BLaER1 (cell line): ENCODE data around the gene OSCP1.

Experiments
- H3K27ac ChIP-seq: shearing (Covaris generic); formaldehyde crosslinking; 2 replicates; pipeline ENCODE4 v1.8.1; 2022
- H3K27me3 ChIP-seq: shearing (Covaris generic); formaldehyde crosslinking; 2 replicates; pipeline ENCODE4 v1.8.1; 2022
- H3K36me3 ChIP-seq: shearing (Covaris generic); formaldehyde crosslinking; 2 replicates; pipeline ENCODE4 v1.8.1; 2022
- H3K4me1 ChIP-seq: shearing (Covaris generic); formaldehyde crosslinking; 2 replicates; pipeline ENCODE4 v1.8.1; 2022
- H3K4me2 ChIP-seq: shearing (Covaris generic); formaldehyde crosslinking; 2 replicates; pipeline ENCODE4 v1.8.1; 2022
- H3K4me3 ChIP-seq: shearing (Covaris generic); formaldehyde crosslinking; 2 replicates; pipeline ENCODE4 v1.8.1; 2022
- H3K9ac ChIP-seq: shearing (Covaris generic); formaldehyde crosslinking; 2 replicates; pipeline ENCODE4 v1.8.1; 2022
- H3K9me3 ChIP-seq: shearing (Covaris generic); formaldehyde crosslinking; 2 replicates; pipeline ENCODE4 v1.8.1; 2022
- H4K20me1 ChIP-seq: shearing (Covaris generic); formaldehyde crosslinking; 2 replicates; pipeline ENCODE4 v1.8.1; 2022
- Cebpa-rat ChIP-seq: shearing (Covaris generic); IDR thresholded peaks from 2 replicates; pipeline ENCODE4 v1.8.1; 2022

The OSCP1 gene

DNA sequence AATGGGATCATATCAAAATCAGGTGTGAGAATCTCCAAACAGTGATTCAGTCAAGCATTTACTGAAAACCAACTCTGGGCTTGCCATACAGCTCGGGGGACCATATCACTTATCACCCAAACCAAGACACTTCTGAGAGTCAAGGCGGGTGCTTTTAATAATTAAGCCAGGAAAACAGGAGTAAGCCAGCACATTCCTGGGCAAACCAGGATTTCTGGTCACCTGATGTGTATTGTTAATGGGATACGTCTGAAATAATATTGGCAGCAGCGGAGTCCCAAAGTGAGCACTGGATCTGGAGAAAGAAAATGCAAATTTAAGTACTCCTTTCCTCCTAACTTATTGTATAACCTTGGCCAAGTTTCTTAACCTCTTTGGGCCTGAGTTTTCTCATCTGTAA, 17.6 kb downstream of the OSCP1 start:
- H3K4me2 ChIP-seq: no peak overlapping the region
- H4K20me1 ChIP-seq: no peaks in the 10 kb centered on the region
- no peaks in the 10 kb centered on the region for H3K4me1 ChIP-seq
- no peak overlapping the region for H3K4me3 ChIP-seq
- H3K9me3 ChIP-seq: no peaks in the 10 kb centered on the region
- TF ChIP-seq Cebpa-rat: no peak
- no peaks in the 10 kb centered on the region for H3K27me3 ChIP-seq
- H3K9ac ChIP-seq: no peak overlapping the region
- H3K27ac ChIP-seq: no peak overlapping the region
- no peaks in the 10 kb centered on the region; the same call in 1 of the 2 replicates for H3K36me3 ChIP-seq

DNA sequence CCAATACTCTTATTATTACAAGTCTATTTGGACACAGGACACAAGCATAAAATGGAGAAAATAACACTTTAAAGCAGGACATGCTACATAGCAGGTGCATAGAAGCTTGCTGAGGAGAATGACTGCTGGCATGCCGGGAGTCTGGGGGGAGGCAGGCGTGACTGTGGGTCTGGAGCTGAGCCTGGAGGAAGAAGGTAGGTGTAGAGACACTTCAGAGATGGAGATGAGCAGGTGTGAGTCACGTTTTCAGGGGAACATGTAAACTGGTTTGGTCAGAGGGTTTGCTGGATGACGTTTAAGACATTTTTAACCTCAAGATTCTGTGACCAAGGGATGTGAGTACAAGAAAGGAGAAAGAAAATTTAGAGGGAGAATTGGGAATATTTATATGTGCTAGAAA, 24.5 kb downstream of the OSCP1 start:
- H4K20me1 ChIP-seq: no peaks in the 10 kb centered on the region
- no peak for TF ChIP-seq Cebpa-rat
- no peaks in the 10 kb centered on the region for H3K36me3 ChIP-seq
- H3K27me3 ChIP-seq: no peaks in the 10 kb centered on the region
- no peak overlapping the region for H3K4me3 ChIP-seq
- no peak overlapping the region for H3K27ac ChIP-seq
- H3K4me1 ChIP-seq: no peaks in the 10 kb centered on the region
- H3K9ac ChIP-seq: no peak overlapping the region
- no peaks in the 10 kb centered on the region for H3K9me3 ChIP-seq
- H3K4me2 ChIP-seq: no peak overlapping the region

DNA sequence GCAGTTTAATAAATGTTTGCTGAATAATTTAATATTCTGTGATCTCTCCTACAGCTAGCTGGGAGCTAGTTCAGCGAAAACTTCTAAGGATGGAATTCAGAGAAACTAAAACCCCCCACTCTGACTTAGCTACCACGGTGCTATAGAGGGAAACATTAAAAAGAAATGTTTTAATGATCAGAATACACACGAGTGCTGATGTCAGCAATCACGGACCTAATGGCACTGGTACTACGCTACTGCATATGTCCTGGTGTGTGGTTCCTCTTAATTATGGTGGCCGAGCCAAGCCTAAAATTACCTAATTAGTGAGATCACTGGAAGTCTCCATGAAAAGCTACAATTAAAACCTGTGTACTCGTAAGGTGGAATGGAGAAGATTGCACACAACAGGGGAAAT, 28.6 kb downstream of the OSCP1 start:
- H3K27ac ChIP-seq: no peak overlapping the region
- H3K4me1 ChIP-seq: peaks cover 5% of the 10 kb centered on the region
- no peak overlapping the region for H3K9ac ChIP-seq
- H3K9me3 ChIP-seq: no peaks in the 10 kb centered on the region
- no peak overlapping the region for H3K4me2 ChIP-seq
- TF ChIP-seq Cebpa-rat: no peak
- H3K27me3 ChIP-seq: no peaks in the 10 kb centered on the region
- no peak overlapping the region for H3K4me3 ChIP-seq
- no peaks in the 10 kb centered on the region for H4K20me1 ChIP-seq
- H3K36me3 ChIP-seq: no peaks in the 10 kb centered on the region

DNA sequence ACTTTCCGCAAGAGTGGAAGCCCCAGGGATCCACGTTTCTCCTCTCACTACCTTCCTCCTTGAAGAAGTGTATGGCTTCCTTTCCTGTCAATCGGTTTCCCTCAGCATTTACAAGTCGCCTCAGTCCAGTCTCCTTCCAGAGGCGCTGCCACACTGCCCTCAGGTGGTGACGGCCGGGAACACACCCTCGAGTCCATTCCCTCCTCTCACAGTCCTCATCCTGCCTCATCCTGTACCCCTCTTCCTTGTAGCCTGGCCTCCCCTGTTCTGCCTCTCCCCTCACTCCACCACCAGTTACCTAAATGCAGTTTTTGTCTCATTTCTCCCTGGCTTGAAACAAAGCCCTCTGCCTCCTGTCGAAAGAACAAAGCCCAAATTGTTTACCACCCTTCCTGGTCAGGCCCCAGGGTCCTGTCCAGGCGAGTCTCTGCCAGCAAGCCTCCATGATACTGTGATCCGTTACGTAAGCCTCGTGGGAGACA, 29.4 kb downstream of the OSCP1 start:
- no peak for TF ChIP-seq Cebpa-rat
- Histone ChIP-seq H3K27ac (no peak overlapping the region), H3K27me3 (no peaks in the 10 kb centered on the region), H3K4me1 (peaks cover 5% of the 10 kb centered on the region), H3K9ac (no peak overlapping the region), H4K20me1 (no peaks in the 10 kb centered on the region), H3K4me3 (no peak overlapping the region), H3K9me3 (no peaks in the 10 kb centered on the region), H3K36me3 (no peaks in the 10 kb centered on the region), H3K4me2 (peak overlapping the region; percentile 19)

DNA sequence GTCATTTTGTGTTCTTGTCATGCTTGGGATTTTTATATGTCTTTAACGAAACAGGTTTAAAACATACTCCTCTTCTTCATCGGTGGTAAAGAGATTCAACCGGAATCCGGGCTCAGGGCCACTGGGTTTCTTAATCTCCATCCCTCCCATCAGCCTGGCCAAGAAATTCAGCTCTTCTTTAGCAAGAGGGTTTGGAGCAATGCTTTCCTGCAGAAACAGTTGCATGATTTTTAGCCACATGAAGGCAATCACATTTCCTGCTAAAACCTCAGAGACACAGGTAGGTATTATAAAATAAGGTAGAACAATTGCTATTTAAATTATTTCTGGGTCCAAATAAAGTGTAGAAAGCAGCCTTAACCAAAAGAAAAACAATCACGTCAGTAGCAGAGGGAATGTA, 29.8 kb downstream of the OSCP1 start:
- peak overlapping the region; percentile 19 for H3K4me2 ChIP-seq
- TF ChIP-seq Cebpa-rat: no peak
- H3K9me3 ChIP-seq: no peaks in the 10 kb centered on the region
- no peak overlapping the region for H3K4me3 ChIP-seq
- H3K27me3 ChIP-seq: no peaks in the 10 kb centered on the region
- no peak overlapping the region for H3K27ac ChIP-seq
- H3K36me3 ChIP-seq: no peaks in the 10 kb centered on the region
- H3K4me1 ChIP-seq: peaks cover 5% of the 10 kb centered on the region
- no peak overlapping the region for H3K9ac ChIP-seq
- H4K20me1 ChIP-seq: no peaks in the 10 kb centered on the region

DNA sequence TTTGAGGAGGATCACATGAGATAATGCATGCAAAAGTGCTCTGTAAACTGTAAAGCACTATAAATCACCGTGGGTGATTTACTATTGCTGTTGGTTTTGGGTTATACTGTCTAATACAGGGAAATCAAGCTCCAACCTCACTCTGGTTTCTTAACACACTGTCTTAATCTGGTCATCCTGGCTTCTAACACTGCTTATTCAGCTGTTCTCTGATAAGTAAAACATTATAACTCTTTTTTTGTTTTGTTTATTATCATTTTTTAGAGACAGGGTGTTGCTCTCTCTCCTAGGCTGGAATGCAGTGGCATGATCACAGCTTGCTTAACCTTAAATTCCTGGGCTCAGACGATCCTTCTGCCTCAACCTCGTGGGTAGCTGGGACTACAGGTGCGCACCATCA, 30.7 kb downstream of the OSCP1 start:
- Histone ChIP-seq H3K36me3 (no peaks in the 10 kb centered on the region), H3K4me2 (no peak overlapping the region), H3K27ac (no peak overlapping the region), H3K4me3 (no peak overlapping the region), H3K9ac (no peak overlapping the region), H3K27me3 (no peaks in the 10 kb centered on the region), H3K9me3 (peaks cover 5% of the 10 kb centered on the region; the same call in 1 of the 2 replicates), H4K20me1 (no peaks in the 10 kb centered on the region), H3K4me1 (peaks cover 5% of the 10 kb centered on the region)
- TF ChIP-seq Cebpa-rat: no peak

DNA sequence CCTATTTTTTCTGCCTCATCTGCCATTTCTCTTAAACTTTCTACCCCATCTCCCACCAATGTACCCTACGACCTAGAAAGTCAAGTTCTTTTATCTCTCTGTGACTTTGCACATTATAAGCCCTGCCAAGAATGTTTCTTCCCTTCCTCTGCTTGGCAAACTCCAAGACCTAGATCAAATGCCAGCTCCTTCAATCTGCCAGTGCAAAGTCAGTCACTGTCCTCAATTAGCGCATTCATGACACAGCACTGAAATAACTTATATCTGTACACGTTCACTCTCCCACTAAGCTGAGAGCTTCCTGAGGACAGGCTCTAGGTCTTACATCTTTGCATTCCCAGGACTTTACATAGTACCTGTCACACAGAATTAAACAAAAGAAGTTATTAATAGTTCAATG, 31.1 kb downstream of the OSCP1 start:
- Histone ChIP-seq H3K27me3 (no peaks in the 10 kb centered on the region), H3K9ac (no peak overlapping the region), H3K4me2 (no peak overlapping the region), H3K4me3 (no peak overlapping the region), H3K4me1 (peaks cover 5% of the 10 kb centered on the region), H3K36me3 (no peaks in the 10 kb centered on the region), H3K9me3 (peaks cover 9% of the 10 kb centered on the region), H4K20me1 (no peaks in the 10 kb centered on the region), H3K27ac (no peak overlapping the region)
- no peak for TF ChIP-seq Cebpa-rat

DNA sequence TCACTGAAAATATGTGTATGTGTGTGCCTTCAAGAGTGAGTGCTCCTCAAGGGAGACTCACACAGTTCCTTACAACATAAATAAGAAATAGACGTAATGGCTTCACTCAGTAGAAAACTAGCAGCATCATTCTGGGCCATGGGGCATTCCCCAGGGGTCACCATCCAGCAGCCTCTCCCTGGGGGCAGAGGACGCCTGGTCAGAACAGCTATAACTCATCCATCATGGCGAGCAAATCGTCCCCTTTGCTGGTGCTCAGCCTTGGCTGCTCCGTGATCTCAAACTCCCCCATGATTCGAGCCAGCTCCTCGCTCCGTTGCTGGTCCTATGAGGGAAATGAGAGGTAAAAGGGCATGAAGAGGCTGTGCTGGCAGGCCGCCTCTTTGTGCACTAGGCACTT, 32.3 kb downstream of the OSCP1 start:
- H3K9me3 ChIP-seq: peaks cover 15% of the 10 kb centered on the region
- no peaks in the 10 kb centered on the region for H4K20me1 ChIP-seq
- TF ChIP-seq Cebpa-rat: no peak
- H3K27ac ChIP-seq: no peak overlapping the region
- H3K36me3 ChIP-seq: no peaks in the 10 kb centered on the region
- H3K4me2 ChIP-seq: no peak overlapping the region
- peaks cover 5% of the 10 kb centered on the region for H3K4me1 ChIP-seq
- H3K4me3 ChIP-seq: no peak overlapping the region
- no peaks in the 10 kb centered on the region for H3K27me3 ChIP-seq
- no peak overlapping the region for H3K9ac ChIP-seq

DNA sequence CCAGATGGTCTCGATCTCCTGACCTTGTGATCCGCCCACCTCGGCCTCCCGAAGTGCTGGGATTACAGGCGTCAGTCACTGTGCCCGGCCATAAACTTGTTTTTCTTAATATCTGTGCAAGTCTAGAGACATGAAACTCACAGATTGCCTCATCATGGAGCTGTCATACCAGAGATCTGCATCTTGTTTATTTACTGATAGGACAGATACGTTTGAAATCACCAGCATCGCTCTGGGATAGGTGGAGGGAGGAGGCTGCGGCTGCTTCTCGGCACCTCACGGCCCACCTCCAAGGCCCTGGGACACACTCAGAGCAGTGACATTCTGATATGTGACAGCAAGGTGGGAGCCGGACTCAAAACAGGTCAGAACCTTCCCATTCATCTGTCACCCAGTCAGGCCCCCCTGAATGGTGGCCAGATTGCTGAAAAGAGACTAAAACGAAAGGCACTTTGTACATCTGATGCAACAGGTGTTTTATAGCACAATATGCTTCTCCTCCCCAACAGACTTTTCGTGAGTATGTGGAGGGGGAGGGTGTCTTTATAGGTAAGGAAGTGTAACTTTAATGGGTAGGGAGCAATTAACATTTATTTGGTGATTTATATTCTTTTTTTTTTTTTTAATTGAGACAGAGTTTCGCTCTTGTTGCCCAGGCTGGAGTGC, 34.5 kb downstream of the OSCP1 start:
- H3K27ac ChIP-seq: no peak overlapping the region
- H3K36me3 ChIP-seq: no peaks in the 10 kb centered on the region
- H3K9ac ChIP-seq: no peak overlapping the region
- no peak overlapping the region for H3K4me2 ChIP-seq
- no peak overlapping the region for H3K4me3 ChIP-seq
- TF ChIP-seq Cebpa-rat: no peak
- peaks cover 5% of the 10 kb centered on the region for H3K4me1 ChIP-seq
- H3K9me3 ChIP-seq: peaks cover 26% of the 10 kb centered on the region
- H3K27me3 ChIP-seq: no peaks in the 10 kb centered on the region
- H4K20me1 ChIP-seq: no peaks in the 10 kb centered on the region

DNA sequence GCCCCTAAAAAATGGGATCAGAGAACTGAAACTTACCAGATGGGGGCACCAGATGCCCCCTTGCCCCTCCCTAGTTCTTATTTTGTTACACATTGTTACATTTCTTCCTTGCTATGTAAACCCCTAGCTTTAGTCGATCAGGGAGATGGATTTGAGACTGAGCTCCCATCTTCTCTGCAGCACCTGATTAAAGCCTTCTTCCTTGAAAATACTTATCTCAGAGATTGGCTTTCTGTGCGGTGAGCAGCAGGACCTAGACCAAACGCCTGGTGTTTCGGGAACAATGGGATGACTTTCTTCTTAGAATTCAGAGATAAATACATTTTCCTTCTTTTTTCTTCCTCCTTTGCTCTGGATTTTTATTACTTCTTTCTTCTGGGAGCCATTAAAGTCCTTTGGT, 35.9 kb downstream of the OSCP1 start:
- Histone ChIP-seq H3K4me1 (no peaks in the 10 kb centered on the region), H3K4me3 (no peak overlapping the region), H3K27me3 (no peaks in the 10 kb centered on the region), H3K4me2 (no peak overlapping the region), H3K9ac (no peak overlapping the region), H3K9me3 (peaks cover 26% of the 10 kb centered on the region), H4K20me1 (no peaks in the 10 kb centered on the region), H3K36me3 (no peaks in the 10 kb centered on the region), H3K27ac (no peak overlapping the region)
- TF ChIP-seq Cebpa-rat: no peak
